Adipose tissue (tissue), 3 donors: ENCODE results near the gene CDPF1. TPM values are rescaled to one million over a fixed set of nuclear protein-coding genes. Genes with fewer than 3 reads are reported as not detected.
"Not testable (repeated sequence)": the region's sequence is repeated elsewhere in the genome, so short reads cannot be mapped to it uniquely, and the experiment has no call there.

Source experiments
- H3K27ac ChIP-seq: one replicate; pipeline ENCODE4 v1.5.1; 2013; ENCODE audit warnings: low read depth, low read length
- WGBS, 3 donors: extraction: QIAGEN DNeasy Blood & Tissue Kit; methylation state at CpG; one replicate each; pipeline ENCODE4 v1.1.7; 2013; 5-methylcytosine and 5-hydroxymethylcytosine counted together
- polyA plus RNA-seq, 3 donors: library from polyadenylated mRNA; stranded (reverse); fragments of 200-250 nt; gene quantifications; one replicate each; pipeline ENCODE4 v1.2.3, GENCODE V29; 2013
- donor health status: healthy with polysubstance abuse.
- donor health status: Bipolar disorder and iron deficiency.
- donor health status: healthy.

Gene CDPF1
- polyA plus RNA-seq, 3 donors = 6.2 to 10.5 (median 9.0) TPM

GRCh38 chr22:46202897-46203600 lies 47.0 kb downstream of the CDPF1 start:
- WGBS, 3 donors = 88 to 89% (median 89%) methylated on average over 12 of the region's 12 CpGs

GRCh38 chr22:46201059-46201757 lies 48.9 kb downstream of the CDPF1 start:
- WGBS, 3 donors = 60 to 77% (median 69%) methylated on average over 17 of the region's 17 CpGs
- no peak overlapping the region for H3K27ac ChIP-seq

More at GRCh38 chr22:46202897-46203600, 47.0 kb downstream of the CDPF1 start:
- H3K27ac ChIP-seq = no peak overlapping the region

GRCh38 chr22:46198806-46199205 lies 51.3 kb downstream of the CDPF1 start:
- not testable (repeated sequence) for H3K27ac ChIP-seq
- WGBS, 3 donors = 93 to 96% (median 94%) methylated on average over 16 to 18 of the region's 18 CpGs

GRCh38 chr22:46198274-46198673 lies 51.8 kb downstream of the CDPF1 start:
- H3K27ac ChIP-seq = no peak overlapping the region
- 81 to 92% (median 87%) methylated on average over 18 of the region's 18 CpGs for WGBS, 3 donors

- 76 to 88% (median 84%) methylated on average over 8 of the region's 8 CpGs for WGBS, 3 donors
- H3K27ac ChIP-seq = no peak overlapping the region
These were observed 53.8 kb downstream of the CDPF1 start for GRCh38 chr22:46196278-46196677.

- H3K27ac ChIP-seq = no peak overlapping the region
- 80 to 87% (median 84%) methylated on average over 18 of the region's 18 CpGs for WGBS, 3 donors
These were observed 54.5 kb downstream of the CDPF1 start for GRCh38 chr22:46195487-46196165.

Other genes starting within 250 kb of the CDPF1 start
- gene PPARA, start 99.8 kb downstream of the CDPF1 start, polyA plus RNA-seq = 10 to 100 TPM in 1 of 3 donors, 1 to 10 TPM in 2; 7.2 to 15.4 (median 8.2) TPM
- under 1 TPM; 0.03 to 0.11 (median 0.06) TPM for gene PKDREJ, start 13.1 kb upstream of the CDPF1 start, polyA plus RNA-seq
- 10 to 100 TPM; 20.0 to 62.3 (median 31.5) TPM for gene TTC38, start 17.7 kb upstream of the CDPF1 start, polyA plus RNA-seq
- gene GTSE1, start 46.6 kb upstream of the CDPF1 start, polyA plus RNA-seq = under 1 TPM; 0.13 to 0.49 (median 0.34) TPM
- gene TRMU, start 85.4 kb upstream of the CDPF1 start, polyA plus RNA-seq = 10 to 100 TPM; 16.5 to 21.5 (median 18.0) TPM